GM21515 (cell line): ENCODE measurements around the gene NDUFB10.
A peak's percentile ranks its signal among the peaks of the same experiment; 100 is the strongest.
"Not testable (repeated sequence)": the region's sequence is repeated elsewhere in the genome, so short reads cannot be mapped to it uniquely, and the experiment has no call there.

Experiments used
- ATAC-seq: cut with Tn5 transposase; IDR thresholded peaks from one replicate; pipeline ENCODE4 v1.9.1; 2021; ENCODE audit not compliant: unreplicated experiment

NDUFB10 gene

DNA sequence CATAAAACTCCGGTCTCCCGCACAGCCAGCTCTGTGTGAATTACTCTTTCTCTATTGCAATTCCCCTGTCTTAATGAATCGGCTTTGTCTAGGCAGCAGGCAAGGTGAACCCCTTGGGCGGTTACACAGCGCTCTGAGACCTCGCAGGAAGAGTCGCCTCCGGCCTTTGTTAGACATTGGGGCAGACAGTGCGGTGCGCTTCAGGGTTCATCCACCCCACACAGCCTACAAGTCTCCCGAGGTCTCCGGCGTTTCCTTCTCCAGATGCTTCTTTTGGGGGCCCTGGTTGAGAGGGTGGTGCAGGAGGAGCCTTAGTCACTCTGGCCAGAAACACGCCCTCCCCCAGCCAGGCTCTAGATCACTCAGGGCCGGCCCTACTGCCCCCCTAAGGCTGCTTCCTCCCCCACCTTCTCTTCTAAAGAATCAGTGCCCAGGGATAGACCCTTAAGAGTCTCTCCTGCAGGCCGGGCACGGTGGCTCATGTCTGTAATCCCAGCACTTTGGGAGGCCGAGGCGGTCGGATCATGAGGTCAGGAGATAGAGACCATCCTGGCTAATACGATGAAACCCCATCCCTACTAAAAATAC, 14.6 kb upstream of the NDUFB10 start:
- ATAC-seq, result no peak

DNA sequence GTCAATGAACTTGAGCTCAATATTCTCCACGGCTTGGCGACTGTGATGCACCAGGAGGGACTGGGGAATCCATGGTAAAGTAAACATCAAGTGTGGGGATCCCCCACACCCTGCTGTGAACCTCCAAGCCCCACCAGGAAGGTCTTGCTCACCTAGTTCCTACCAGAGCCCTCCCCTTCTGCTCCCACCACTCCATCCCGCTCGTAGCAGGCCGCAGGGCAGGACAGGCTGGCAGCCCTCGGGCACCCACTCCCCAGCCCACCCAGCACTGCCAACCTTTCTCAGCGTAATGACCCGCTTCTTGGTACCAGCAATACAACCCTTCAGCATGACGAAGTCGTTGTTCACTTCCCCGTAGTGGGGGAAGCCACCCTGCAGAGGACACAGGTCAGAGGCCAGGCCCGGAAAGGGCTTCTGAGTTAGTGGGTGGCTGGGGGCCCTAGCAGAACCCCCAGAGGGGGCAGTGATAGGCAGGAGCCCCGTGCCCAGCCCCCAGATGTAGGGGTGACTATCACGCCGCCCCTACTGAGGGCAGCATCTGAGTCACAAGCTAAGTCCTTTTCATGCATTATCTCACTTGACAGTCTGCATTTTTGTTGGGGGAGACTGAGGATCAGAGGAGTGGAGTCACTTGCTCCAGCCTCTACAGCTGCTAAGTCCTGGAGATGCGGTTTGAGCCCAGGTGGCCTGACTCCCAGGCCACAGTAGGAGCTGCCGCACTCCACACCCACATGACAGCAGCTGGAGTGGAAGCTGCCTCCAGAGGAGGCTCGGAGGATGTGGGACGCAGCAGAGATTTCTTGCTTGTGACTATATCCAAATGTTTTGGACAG, 13.6 kb upstream of the NDUFB10 start:
- ATAC-seq, result no peak

DNA sequence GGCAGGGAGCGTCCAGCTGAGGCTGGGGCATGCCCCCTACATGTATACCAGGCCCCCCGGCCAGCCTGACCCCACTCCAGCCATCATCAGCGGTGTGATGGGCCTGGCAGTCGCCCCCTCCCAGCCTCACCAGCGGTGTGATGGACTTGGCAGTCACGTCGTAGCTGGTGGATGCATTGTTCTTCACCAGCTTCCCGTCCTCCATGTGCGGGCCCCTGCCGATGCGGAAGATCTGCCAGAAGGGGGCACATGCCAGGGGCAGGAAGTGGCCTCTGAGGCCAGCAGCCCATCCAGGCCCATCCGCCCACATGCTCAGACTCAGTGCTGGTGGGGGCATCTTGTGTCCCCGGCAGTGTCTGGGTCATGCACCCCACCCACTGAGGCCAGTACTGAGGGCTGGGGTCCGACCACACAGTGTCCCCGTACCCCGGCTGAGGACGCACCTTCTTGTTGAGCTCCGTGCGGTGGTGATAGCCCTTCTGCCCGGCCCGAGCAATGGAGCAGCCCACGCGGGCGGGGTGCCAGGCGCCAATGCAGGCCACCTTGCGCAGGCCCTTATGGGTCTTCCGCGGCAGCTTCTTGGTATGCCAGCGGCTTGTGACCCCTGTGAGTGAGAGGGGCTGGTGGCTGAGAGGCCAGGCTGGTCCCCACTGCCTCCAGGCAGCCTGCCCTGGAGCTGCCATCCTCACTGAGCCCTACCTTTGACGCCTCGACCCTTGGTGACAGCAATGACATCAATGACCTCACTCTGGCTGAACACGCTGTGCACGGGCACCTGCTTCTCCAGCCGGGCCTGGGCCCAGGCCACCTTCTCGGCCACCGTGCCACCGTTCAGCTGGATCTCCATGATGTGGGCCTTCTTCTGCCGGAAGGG, 12.6 kb upstream of the NDUFB10 start:
- ATAC-seq, result no peak

DNA sequence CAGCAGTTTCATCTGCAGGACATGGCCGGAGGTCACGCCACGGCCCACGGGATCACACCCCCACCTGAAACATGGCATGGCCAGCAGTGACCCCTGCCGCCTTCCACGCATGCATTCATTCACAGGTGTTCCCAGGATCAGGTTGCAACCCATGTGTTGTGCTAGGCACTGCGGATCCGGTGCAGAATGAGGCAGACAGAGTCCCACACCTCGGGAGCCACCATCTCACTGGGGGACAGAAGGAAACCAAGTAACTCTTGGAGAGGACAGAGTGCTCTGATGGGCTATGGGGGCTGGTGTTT, 12.0 kb upstream of the NDUFB10 start:
- ATAC-seq, result no peak

DNA sequence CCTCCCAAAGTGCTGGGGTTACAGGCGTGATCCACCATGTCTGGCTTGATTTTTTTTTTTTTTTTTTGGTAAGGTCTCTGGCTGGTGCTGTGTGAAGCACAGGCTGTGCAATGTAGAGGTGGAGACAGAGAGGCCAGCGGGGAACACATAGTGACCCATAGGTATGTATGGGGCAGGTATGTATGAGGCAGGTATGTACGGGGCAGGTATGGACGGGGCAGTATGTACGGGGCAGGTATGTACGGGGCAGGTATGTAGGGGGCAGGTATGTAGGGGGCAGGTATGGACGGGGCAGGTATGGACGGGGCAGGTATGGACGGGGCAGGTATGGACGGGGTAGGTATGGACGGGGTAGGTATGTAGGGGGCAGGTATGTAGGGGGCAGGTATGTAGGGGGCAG, 9.8 kb upstream of the NDUFB10 start:
- no peak for ATAC-seq

DNA sequence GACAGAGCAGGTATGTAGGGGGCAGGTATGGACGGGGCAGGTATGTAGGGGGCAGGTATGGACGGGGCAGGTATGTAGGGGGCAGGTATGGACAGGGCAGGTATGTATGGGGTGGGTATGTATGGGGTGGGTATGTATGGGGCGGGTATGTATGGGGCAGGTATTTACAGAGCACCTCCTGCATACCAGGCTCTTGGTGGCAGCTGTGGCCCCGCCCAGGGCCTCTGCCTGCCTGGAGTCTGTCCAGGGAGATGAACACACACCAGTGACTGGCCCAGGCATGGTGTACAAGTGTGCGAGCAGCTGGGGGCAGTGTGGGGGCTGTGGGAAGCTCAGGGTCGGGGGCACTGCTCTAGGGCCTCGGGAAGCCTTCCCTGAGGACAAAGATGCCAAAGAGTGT, 9.3 kb upstream of the NDUFB10 start:
- ATAC-seq, result no peak

DNA sequence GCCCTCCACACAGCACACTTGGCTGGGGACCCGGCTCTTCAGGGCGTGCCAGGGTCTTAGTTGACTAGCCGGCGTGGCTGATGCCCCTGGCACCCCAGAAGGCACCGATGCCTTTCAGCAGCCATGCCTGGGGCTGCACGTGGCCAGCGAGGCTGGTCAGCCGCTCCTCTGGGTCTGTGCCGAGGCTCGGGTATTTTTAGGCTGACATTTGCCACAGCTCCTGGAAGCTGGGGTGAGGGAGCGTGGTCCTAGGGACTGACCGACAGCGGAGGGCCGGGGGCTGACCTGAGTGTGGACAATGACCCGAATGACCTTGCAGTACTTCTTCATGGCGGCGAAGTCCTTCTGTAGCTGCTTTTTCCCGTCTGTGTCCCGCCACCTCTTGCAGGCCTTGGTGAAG, 8.8 kb upstream of the NDUFB10 start:
- ATAC-seq, result no peak

DNA sequence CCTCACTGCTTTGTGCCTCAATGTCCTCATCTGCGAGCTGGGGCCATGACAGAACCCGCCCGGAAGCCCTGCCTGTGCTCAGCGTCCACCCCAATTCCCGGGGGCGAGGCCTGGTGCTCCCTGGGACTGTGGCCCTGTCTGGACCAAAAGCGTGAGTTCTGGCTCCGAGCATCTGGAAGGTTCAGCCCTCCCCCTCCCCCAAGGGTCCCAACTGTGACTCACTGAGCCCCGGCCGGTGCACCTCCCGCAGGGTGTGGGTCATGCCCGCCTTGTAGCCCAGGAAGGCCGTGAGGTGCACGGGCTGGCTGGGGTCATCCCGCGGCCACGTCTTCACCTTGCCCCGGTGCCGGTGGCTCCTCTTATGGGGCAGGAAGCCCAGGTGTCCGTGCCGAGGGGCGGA, 5.6 kb upstream of the NDUFB10 start:
- ATAC-seq, result no peak

DNA sequence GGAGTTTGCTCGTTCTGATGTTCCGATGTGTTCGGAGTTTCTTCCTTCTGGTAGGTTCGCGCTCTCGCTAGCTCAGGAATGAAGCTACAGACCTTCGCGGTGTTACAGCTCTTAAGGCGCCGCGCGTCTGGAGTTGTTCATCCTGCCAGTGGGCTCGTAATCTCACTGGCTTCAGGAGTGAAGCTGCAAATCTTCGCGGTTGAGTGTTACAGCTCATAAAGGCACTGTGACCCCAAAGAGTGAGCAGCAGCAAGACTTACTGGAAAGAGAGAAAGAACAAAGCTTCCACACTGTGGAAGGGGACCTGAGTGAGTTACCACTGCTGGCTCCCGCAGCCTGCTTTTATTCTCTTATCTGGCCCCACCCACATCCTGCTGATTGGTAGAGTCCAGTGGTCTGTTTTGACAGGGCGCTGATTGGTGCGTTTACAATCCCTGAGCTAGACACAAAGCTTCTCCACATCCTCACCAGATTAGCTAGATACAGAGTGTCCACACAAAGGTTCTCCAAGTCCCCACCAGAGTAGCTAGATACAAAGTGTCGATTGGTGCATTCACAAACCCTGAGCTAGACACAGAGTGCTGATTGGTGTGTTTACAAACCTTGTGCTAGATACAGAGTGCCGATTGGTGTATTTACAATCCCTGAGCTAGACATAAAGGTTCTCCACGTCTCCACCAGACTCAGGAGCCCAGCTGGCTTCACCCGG, 1.8 kb upstream of the NDUFB10 start:
- ATAC-seq, result not testable (repeated sequence)

DNA sequence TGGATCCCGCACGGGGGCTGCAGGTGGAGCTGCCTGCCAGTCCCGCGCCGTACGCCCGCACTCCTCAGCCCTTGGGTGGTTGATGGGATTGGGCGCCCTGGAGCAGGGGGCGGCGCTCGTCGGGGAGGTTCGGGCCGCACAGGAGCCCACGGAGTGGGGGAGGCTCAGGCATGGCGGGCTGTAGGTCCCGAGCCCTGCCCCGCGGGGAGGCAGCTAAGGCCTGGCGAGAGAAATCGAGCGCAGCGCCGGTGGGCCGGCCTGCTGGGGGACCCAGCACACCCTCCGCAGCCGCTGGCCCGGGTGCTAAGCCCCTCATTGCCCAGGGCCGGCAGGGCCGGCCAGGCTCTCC, 1.2 kb upstream of the NDUFB10 start:
- ATAC-seq, result not testable (repeated sequence)

DNA sequence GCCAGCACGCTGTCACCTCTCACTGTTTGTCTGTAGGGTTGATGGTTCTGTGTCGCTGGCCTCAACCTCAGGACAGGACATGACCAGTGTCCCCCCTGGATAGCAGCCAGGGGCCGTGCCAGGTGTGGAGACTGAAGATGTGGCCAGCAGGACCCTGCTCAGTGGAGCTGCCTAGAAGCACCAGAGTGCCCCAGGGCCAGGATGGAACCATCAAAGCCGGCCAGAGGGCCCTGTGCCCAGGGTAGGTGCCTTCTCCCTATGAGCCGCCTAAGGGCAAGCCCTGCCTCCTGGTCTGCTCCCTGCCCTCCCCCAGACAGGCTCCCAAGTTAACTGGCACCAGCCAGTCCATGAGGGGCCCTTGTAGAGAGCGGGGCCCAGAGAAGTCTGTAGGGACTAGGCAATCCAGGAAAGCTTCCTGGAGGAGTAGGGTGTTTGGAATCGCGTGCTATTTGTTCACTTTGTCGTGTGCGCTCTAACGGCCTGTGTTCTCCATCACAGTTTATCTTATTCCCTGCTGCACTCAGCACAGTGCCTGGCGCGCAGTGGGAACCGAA, 546 bp upstream of the NDUFB10 start:
- ATAC-seq, result no peak

DNA sequence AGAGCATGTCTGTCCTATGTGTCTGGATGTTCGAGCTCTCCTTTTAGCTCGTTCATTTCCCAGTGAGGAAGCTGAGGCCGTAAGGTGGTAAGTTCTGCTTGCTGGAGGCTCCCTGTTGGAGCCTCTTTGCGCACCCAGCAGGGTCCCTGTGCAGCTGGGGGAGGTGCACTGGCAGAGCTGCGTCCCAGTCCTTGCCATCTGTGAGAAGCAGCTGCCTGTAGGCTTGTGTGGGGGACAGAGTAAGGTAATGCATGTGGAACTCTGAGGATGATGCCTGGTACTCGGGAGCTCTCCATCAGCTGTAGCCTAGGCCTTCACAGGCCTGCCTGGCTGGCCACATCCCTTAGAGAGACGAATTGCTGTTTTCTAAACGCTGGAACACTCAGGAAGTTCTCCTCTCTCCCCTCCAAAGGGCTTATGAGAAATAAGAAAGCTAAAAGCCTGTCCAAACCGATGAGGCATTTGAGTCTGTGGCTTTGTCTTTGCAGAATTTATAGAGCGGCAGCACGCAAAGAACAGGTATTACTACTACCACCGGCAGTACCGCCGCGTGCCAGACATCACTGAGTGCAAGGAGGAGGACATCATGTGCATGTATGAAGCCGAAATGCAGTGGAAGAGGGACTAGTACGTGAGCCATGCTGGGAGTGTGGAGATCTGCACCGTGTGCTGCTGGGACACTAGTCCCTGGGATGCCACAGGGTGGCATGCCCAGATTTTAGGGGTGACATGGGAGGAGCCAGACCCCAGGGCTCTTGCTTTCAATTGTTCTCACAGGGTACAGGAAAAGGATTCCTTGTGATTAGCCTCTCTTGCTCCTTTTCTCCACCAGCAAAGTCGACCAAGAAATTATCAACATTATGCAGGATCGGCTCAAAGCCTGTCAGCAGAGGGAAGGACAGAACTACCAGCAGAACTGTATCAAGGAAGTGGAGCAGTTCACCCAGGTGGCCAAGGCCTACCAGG, 1.6 kb downstream of the NDUFB10 start:
- ATAC-seq, result no peak

DNA sequence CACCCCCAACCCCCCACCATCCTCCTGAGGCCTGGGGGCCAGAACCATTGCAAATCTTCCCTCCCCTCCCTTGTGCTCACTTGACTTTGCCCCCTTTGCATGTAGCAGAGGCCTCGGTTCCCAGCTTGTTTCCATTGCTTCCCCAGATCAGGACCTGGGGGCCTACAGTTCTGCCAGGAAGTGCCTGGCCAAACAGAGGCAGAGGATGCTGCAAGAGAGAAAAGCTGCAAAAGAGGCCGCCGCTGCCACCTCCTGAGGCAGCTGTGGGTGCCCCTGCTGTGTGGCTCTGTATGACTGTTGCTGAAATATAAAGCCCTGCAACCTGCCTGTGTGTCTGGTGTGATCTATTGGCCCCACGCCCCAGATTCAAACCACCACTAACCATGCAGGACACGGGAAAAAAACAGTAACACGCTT, 2.3 kb downstream of the NDUFB10 start:
- no peak for ATAC-seq

DNA sequence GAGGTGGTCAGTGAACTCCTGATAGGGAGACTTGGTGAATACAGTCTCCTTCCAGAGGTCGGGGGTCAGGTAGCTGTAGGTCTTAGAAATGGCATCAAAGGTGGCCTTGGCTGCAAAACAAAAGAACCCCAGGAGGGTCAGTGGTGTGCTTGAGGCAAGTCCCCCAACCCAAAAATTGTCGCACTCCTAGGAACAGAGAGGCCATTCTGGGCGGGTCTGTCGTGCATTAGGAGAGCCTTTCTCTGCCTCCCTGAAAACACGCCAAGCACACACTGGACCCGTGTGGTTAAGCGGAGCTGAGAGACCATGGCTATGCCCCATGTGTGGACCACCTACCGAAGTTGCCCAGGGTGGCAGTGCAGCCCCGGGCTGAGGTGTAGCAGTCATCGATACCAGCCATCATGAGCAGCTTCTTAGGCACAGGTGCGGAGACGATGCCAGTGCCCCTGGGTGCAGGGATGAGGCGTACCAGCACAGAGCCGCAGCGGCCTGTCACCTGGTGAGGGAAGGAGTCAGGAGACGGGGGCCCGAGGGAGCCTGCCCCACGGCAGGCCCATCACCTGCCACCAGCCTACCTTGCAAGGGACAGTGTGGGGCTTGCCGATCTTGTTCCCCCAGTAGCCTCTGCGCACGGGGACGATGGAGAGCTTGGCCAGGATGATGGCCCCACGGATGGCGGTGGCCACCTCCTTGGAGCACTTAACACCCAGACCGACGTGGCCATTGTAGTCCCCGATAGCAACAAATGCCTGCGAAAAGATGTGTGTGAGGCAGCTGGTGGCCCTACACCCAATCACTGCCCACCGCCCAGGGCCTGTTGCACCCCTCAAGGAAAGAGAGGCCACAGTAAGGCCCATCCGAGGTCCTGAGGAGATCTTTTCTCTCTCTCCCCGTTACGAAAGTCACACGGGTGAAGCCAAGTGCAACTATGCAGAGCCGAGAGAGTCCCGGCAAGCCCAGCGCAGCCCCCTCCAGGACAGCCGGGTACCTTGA, 3.1 kb downstream of the NDUFB10 start:
- not testable (repeated sequence) for ATAC-seq

DNA sequence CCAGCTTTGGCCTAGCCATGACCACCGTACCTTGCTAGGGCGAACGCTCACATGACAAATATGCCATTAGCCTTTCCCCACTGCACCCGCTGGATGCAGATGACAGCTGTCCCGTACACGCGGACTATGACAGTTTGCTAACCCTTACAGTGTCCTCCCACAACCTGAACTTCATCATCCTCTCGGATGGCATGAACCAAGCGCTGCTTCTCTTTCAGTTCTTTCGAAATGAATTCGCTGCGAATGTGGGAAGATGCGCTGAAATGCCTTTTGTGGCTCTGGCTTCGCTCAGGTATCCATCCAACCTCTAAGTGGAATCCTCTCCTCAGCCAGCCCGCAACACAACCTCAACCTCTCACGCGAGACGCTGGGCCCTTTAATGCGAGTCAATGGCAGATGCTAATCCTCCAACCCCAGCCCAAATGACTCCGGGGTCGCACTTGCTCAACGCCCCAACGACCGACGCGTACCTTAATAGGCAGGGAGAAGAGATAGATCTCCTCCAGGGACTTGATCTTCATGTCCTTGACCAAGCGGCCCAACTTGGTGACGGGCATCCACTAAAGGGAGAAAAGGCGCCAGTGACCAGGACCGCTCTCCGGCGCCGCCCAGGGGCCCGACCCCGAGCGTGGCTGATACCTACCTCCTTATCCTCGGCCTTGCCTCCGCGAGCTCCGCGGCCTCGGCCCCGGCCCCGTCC, 4.6 kb downstream of the NDUFB10 start:
- no peak for ATAC-seq

DNA sequence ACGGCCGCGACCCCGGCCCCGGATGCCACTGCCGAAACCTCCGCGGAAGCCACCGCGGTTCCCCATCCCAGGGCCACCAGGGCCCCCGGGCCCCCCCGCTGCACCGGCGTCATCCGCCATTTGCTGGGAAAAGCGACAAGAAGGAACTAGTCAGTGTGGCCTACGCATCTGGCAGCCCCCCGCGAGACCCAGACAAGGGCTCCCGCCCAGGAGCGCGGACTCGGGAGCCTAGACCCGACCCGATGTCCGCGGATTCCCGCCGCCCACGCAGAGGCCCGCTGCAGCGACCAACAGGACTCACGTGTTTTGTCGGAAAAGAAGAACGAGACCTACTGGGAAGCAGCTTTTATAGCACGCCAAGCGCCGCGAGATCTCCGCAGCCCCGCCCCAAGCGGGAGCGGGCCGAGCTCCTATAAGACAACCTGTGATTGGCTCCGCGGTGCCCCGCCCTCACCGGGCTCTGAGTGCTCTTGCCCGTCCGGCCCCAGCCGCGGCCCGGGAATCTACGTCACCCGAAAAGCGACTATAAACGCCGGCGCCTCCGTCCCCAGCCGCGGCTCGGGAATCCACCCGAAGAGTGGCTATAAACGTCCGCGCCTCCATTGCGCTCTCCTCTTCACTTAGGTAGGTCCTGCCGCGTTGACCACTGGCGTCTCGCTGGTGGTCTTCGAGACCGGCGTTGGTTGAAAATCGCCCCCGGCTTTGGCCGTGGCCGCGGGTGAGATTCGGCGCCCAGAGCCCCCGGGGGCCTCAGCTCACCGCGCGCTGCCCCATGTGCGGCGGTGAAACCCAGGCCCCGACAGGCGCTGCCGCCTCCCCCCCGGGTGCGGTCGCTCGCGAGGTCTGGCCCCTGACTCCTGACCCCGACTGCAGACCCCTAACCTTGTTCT, 5.4 kb downstream of the NDUFB10 start, which contains the start of gene RPS2:
Gene RPS2, minus strand, starts transcription at position 321 of the 890 bp plus-strand sequence. Its CDS starts 201 bp downstream, at position 120.
- peak; percentile 70 for ATAC-seq

DNA sequence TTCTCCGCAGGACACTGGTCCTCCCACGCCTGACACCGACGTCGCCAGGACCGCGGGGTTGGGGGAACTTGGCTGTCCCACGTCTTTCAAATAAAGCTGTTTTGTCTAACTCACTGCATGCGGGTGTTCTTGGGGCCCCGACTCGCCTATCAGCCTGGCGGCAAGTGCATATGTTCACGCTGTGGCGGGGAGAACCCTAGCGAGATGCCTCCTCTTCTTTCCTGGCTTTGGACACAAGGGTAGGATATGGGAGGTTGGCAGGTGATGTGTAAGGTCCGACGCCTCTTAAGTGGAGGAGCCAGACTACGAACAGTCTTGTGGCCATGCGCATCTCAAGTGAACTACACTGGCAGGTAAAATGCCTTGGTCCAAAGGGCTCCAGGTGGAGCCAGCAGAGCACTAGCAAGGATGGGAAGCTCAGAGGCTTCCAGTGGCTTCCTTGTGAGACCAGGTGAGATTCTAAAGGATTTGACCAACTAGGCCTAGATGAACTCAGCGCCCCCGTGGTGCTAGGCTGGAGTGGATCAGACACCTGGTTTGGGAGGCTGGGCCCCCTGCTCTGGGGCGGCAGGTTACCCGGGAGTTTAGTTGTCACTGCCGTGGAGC, 6.2 kb downstream of the NDUFB10 start:
- ATAC-seq, result no peak
